ENCODE data around the gene MUC2.

MUC2 gene

DNA sequence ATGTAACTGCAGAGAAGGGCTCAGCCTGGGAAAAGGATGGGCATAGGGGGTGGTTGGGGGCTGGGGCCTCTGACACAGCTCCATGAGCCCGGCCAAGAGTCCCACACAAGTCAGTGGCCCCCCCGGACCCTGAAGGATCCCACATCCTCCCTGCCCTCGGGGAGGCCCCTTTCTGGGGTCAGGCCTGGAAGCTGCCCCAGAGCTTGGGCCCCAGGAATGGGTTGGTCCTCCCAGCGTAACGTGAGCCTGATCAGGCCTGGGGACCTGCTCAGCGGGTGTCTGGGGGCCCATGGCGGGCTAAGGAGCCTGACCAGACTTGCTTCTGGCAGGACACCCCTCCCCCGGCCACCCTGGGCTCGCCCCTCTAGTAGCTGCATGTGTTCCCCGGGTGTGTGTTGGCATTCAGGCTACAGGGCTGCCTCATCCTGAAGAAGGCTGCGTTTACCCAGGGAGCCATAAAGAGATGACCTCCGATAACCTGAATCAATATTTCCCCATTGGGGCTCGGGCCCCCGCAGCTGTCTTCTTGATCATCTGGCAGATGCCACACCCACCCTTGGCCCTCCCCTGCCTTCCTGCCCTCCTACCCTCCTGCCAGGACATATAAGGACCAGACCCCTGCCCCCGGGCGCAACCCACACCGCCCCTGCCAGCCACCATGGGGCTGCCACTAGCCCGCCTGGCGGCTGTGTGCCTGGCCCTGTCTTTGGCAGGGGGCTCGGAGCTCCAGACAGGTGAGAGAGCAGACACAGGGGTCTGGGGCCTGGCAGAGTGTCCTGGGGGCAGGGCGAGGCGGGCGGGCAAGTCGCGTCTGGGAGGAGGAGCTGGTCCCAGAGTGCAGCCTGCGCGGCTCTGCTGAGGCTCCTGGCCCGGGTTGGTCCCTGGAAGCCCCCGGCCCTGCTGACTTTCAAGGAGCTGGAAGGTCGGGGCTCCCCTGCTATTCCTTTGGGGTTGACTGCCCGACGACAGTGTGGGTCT lies at the start of gene MUC2:
Gene MUC2, plus strand, starts transcription at position 631 of the 978 bp plus-strand sequence.
- no peak for DNase-seq (ENCODE audit: extremely low read depth in 1 of 2, low read depth in 1 of 2)

DNA sequence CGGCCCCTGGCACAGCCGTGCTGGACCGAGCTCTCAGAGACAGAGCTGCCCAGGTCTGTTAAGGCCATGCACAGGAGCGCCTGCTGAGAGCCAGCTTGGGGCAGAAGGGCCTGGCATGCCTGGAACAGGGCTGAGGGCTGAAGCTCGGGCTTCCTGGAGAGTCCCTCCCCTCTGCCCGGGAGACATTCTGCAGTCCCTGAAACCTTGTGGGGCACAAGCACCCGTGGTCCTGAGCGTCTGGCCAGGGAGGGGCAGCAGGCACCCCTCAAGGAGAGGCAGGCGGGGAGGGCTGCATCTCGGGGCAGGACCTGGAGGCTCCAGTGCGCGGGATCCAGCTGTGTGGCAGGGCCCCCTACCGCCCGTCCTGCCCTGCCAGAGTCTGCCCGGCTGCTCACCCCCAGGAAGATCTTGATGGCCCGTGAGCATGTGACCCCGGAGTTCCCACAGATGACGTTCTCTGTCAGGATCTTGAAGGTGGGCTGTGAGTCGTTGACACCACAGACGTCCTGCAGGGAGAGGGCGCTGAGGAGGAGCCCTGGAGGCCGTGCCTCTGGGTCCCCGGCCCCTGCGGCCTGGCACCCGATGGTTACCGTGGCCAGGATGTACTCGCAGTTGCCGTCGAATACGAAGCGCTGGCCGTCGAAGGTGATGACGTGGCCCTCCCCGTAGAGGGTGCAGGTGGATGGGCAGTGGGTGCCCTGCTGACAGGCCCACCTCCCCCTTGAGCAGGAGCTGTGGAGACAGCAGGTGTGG lies 49.1 kb upstream of the MUC2 start:
- DNase-seq (ENCODE audit: extremely low read depth in 1 of 2, low read depth in 1 of 2): no peak

DNA sequence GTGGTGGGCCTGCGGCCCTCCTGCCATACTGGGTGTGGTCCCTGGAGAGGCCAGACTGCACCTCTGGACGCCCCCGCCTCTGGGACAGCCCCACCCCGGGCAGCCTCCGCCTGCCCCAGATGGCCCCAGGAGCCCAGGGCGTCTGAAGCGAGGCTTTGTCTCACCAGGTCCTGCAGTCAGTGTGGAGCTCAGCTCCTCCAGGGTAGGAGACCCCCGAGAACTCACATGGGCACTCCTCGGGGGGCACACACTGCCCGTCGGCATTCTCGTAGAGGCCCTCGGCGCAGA lies 48.6 kb upstream of the MUC2 start:
- DNase-seq (ENCODE audit: extremely low read depth in 1 of 2, low read depth in 1 of 2): no peak

DNA sequence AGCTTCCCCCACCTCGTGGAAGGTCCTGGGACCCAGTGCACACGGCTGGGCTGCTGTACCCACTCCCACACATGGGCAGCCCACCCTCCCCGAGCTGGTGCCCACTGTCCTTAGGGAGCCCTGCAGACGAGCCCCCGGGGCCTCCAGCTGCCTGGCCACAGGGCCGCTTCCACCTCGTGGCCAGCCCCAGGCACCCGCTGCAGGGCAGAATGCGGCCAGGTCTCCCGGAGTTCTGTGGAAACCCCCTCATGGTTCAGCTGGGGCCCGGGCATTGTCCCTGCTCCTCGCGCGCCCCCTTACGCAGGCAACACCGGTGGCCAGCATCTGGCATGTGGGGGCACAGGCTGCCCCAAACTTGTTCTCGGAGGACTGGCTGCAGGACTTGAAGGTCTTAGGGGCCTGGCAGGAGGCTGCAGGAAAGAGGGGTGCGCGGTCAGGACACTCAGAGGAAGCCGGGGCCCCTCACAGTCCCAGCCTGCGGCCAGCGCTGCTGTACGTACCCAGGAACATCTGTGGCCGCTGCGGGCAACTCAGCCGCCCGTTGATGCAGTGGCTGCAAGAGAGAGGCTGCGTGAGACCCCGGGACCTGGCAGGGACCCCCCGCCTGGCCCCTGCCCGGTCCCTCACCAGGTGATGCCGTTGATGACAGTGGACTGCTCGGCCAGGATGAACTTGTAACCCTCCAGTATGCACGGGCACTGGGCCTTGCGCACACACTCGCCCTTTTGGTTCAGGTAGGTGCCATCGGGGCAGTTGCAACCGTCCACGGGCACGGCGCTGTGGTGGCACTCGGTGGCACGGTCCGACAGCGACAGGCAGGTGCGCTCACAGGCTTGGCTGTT lies 47.8 kb upstream of the MUC2 start:
- DNase-seq (ENCODE audit: extremely low read depth in 1 of 2, low read depth in 1 of 2): no peak

DNA sequence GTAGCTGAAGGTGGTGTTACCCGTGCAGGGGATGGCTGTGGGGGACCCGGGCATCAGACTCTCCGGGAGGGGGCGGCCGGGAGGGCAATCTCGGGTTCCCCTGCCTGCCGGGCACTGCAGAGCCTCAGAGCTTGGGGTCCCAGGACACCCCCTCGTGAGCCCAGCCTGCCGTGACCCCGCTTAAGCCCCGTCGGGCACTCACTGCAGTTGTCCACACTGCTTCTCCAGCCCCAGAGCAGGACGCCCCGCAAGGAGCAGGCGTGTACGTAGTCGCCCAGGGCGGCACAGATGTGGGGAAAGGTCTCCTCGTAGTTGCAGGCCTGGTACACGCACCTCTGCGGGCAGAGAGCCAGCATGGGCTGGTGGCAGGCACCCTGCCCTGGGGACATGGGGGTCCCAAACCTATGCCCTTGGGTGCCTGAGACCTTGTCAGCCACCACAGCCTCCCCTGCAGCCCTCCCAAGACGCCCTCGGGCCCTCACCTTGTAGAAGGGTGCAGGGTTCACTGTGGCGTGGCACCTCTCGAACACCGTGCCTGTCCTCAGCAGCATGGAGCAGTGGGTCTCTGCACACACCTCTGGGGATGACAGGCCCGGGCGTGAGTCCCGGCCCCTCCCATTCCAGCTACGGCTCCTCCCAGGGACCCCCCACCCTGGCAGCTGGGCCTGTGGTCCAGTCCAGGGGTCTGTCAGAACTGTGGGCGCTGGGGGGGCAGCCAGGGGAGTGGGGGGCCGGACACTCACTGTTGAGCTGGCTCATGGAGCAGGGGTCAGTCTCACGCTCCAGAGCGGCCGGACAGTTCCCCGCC lies 47.0 kb upstream of the MUC2 start:
- no peak for DNase-seq (ENCODE audit: extremely low read depth in 1 of 2, low read depth in 1 of 2)

DNA sequence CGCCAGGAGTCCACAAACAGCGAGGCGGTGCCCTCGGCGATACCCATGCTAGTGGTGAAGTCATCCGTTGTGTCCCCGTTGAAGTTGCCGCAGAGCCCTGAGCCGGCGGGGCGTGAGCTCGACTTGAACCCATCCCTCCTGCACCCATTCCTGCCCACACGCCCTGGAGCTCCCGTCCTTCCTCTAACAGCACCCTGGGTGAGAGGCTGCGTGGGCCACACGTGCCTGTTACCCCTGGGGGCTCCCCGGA lies 46.5 kb upstream of the MUC2 start:
- DNase-seq (ENCODE audit: extremely low read depth in 1 of 2, low read depth in 1 of 2): no peak

DNA sequence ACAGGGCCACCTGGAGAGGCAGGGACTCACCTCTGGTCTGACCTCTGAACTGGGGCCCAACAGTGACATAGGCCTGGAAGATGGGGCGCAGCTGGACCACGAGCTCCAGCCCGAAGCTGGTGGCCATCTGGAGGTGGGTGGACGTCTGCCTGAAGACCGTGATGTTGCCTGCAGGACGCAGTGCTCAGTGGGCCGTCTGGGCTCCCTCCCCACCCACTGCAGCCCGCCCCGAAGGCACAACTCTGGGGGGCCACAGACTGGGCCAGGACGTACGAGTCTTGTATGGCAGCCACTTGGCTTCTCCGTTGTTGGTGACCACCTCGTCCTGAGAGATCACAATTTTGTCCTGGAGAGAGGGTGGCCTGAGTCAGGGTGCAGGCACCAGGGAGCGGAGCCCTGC lies 46.1 kb upstream of the MUC2 start:
- no peak for DNase-seq (ENCODE audit: extremely low read depth in 1 of 2, low read depth in 1 of 2)

DNA sequence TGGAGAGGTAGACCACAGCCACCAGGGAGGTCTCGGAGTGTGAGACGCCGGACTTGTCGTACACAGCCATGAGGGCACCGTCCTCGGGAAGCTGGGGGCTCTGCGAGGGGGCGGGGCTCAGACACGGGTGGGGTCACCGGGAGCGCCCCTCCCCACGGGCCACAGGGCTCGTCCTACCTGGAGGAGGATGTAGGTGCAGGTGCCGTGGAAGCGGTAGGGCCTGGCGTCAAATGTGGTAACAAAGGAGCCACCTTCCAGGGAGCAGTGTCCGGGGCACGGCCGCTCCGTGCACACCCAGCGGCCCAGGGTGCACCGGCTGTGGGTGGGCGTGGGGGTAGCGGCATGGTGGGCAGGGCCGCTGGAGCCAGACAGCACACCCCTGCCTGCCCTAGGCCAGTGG lies 45.6 kb upstream of the MUC2 start:
- DNase-seq (ENCODE audit: extremely low read depth in 1 of 2, low read depth in 1 of 2): no peak

DNA sequence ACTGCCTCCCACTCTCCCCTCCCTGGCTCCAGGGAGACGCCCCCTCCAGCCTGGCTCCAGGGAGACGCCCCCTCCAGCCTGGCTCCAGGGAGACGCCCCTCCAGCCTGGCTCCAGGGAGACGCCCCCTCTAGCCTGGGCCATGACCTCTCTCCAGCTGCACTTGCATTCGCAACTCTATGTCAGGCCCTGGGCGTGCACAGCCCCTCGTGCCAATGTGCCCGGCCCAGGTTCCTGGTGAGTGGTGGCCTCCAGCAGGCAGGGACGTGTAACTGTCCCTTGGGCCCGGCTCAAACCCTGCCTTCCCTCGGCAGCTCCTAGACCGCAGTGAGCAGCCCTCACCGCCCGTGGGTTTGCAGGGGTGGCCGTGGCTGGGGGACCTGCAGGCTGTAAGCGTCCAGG lies 45.0 kb upstream of the MUC2 start:
- DNase-seq (ENCODE audit: extremely low read depth in 1 of 2, low read depth in 1 of 2): no peak

DNA sequence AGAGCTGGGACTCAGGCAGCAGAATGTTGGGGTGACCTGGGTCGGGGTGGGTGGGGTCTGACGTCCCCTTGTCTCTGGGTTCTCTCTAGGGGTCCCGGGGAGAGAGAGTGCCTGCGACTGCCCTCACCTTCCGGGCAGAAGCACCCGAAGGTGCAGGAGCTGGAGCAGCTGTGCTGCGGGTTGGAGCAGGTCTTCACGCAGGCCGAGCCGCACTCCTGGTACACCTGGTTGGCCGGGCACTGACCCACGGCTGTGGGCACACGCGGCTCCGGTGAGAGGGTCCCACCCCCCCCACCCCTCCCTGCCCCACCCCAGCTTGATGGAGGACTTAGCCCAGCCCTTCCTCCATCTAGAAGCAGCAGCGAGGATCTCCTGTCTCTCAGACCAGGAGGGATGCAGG lies 44.6 kb upstream of the MUC2 start:
- DNase-seq (ENCODE audit: extremely low read depth in 1 of 2, low read depth in 1 of 2): no peak

DNA sequence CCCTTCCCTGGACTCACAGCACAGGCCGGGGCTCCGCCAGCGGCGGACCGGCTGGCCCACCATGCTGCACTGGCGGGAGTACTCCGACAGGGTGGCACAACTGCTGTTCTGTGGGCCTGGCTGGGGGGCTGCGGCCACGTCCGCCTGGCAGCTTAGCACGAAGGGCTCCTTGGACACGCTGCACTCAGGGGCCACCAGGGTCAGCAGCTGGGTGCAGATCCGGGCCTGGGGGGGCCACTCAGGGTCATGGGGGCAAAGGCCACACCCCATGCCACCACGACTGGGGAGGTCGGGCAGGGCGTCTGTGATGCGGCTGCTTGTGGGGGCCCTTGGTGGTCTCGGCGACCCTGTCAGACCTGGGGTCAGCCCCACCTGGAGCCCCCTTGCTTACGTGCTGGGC lies 44.1 kb upstream of the MUC2 start:
- DNase-seq (ENCODE audit: extremely low read depth in 1 of 2, low read depth in 1 of 2): no peak

DNA sequence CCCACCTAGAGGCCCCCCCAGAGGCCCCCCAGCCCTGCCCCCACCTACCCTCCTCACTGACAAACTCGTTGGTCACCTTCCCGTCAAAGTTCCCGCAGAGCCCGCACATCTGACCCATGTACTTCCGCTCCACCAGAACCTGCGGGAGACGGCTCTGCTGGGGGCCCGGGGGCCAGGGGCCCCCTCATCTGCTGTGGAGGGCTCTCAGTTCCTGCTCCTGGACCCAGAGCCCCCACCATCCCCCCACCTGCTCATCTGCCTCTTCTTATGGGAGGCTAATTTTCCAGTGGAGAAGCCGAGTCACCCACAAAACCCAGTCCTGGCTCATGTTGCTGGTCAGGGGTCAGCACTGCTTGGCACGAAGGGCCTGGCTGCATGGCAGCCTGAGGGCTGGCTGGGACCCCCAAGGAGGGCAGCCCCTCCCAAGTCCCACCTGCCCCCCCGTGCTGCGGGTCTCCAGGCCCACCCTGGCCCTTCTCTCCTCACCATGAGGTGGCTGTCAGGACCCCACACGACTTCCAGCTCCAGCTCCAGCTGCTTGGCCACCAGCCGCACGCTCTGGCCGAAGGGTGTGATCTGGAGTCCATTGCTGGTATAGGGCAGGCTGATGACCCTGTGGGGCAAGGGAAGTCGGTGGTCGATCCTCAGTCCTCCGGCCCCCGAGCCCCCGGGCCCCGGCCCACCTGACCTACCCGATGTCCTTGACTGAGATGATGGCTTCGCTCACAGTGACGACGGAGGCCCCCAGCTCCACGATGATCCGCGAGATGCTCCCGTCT lies 43.4 kb upstream of the MUC2 start:
- no peak for DNase-seq (ENCODE audit: extremely low read depth in 1 of 2, low read depth in 1 of 2)

DNA sequence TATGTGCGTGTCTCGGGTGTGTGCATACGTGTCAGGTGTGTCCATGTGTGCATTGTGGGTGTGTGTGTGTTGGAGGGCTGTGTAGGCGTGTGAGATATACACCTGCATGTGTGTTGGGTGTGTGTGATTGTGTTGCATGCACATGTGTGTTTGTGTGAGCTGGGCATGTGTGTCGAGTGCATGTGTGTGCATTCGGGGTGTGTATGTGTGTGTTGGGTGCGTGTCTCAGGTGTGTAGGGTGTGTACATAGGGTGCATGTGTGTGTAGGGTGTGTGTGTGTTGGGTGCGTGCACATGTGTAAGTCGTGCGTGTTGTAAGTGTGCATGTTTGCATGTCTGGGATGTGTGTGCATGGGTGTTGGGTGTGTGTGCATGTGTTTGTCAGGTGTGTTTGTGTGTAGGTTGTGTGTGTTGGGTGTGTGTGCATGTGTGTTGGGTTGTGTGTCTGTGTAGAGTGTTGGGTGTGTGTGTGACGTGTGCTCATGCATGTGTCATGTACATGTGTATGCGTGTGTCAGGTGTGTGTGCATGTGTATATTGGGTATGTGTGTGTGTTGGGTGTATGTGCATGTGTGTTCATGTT lies 42.3 kb upstream of the MUC2 start:
- no peak for DNase-seq (ENCODE audit: extremely low read depth in 1 of 2, low read depth in 1 of 2)

DNA sequence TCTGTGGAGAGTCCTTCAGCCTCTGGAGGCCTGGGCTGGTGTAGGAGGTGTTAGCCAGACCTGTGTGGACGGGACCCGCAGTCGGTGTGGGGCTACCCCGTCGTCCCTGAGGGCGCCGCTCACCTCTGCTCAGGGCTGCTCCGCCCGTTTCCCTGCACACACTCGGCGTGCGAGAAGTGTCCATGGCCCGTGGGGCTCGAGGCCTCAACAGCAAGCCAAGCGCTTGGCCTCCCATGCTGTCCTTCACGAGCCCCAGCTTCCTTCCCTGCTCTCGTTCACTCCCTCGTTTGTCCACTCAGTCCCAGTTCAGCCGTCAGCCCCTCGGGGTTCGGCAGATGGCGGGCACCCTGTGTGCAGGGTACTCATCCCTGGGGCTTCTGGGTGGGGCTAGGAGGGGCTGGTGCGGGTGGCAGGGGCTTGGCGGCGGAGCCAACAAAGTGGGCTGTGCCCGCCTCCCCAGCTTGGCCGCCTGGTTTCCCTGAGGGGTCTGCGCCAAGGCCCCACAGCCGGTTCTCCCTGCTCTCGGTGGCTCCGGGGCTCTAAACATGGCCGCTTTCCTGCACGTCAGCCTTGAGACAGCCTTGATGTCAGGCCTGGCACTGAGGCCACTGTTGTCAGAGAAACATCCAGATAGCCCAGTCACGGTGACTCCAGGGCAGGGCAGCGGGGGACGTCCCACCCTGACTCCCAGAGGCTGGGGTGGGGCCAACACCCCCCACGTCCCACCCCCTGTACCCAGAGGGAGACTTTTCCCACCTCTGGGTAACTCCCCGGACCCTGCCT lies 41.5 kb upstream of the MUC2 start:
- no peak for DNase-seq (ENCODE audit: extremely low read depth in 1 of 2, low read depth in 1 of 2)

DNA sequence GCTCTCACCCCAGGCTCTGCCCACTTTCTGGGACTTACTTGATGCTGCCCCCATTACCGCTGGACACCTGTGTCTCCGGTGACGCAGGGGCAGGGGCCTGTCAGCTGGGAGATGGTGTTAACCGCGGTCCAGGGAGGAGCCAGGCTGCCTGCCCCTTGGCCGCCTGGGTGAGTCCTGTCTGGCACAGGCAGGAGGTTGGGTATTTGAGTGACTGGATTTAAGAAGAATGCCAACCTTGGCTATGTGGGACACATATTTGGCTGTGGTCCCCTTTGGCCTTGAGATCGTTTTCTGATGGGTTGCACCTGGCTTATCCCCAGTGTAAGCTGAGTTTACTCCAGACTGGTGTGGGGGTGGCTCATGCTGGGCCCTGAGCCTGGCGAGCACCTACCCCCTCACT lies 40.7 kb upstream of the MUC2 start:
- no peak for DNase-seq (ENCODE audit: extremely low read depth in 1 of 2, low read depth in 1 of 2)

DNA sequence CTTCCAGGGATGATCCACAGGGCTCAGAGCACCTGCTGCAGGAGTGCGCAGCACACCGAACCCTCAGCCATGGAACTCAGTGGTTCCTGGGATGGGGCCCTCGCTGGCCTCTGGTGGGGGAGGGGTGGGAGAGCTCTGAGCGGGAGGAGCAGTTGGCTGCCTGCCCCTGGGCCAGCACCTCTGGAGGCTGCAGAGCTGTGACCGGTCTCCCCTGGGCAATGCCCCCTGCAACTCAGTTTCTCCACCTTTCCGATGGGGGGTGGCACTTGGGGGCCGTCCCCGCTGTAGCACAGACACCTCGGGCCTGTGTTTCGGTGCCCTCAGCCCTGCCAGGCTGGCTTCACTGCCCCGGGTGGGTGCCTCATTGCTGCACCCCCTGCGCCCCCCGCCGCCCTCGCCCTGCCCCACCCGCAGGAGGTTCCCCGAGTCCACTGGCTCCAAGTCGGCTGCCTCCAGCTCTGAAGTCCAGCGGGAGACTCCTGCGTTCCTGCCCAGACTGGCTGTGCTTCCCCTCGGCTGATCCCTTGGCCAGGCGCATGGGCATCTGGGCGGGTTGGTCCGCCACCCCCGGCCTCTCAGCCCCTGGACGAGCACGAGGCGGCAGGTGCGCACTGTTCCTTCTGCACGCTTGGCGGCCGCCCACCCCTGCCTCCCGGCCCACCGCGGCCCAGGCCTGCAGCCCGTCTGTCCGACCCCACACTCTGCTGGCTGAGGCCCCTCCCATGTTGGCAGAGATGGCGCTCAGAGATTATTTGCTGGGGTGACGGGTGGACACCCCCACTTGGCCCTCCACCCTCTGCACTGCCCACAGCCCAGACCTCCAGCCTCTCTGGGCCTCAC lies 40.0 kb upstream of the MUC2 start:
- no peak for DNase-seq (ENCODE audit: extremely low read depth in 1 of 2, low read depth in 1 of 2)

DNA sequence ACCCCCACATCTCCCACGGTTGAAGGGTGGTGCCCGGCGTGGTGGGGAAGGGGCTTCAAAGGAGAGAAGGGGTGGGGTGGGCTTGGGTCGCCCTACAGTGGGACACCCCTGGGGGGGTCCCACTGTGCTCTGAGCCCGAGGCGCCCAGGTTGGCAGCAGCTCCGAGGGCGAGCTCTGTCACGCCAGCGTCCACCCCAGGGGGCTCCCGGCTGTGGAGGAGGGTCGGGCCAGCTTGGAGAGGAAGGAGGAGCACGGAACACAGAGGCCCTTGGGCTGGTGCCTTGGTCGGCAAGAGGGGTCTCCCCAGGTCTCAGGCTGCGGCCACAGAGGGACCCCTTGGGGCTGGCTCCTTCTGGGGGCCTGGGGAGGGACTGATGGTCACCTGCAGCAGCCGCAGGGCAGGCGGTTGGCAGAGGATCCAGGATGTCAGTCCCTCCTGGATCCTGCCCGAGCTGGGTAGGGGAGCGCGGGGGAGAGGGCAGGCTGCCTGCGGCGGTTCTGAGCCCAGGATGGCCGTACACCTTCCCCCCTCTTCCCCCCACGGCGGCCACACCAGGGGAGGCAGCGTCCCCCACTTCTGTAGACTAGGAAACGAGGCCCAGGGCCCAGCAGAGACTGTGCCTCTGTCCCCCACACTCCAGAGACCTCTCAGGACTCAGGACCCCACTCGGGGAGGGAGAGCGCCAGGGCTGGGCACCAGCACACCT lies 38.9 kb upstream of the MUC2 start:
- no peak for DNase-seq (ENCODE audit: extremely low read depth in 1 of 2, low read depth in 1 of 2)
